Thyroid gland (tissue), 4 donors: ENCODE measurements around the gene DCHS1. TPM values are rescaled to one million over a fixed set of nuclear protein-coding genes. Genes with fewer than 3 reads are reported as not detected.

ENCODE experiments used
- DNase-seq, 2 donors: peaks; one replicate each; pipeline ENCODE4 v3.0.0-alpha.2; 2019
- H3K27ac ChIP-seq, 3 donors: fragments of 200-600 bp; sonication (generic); 1 replicate in 2 of 3; 2 replicates in 1 of 3; pipeline ENCODE4 v1.5.1; 2016 to 2019; ENCODE audit warnings: mild to moderate bottlenecking in 1 of 3, moderate library complexity in 1 of 3
- H3K27me3 ChIP-seq: fragments of 200-600 bp; sonication (generic); one replicate; pipeline ENCODE4 v1.5.1; 2019
- H3K36me3 ChIP-seq, 2 donors: fragments of 200-600 bp; sonication (generic); one replicate each; pipeline ENCODE4 v1.5.1; 2016 to 2019
- H3K4me1 ChIP-seq, 2 donors: fragments of 200-600 bp; sonication (generic); one replicate each; pipeline ENCODE4 v1.5.1; 2017 to 2019
- H3K4me3 ChIP-seq, 3 donors: fragments of 200-600 bp; sonication (generic); replicated peaks in 1 of 3; 1 replicate in 2 of 3; 2 replicates in 1 of 3; pipeline ENCODE4 v1.5.1; 2016; ENCODE audit warnings: mild to moderate bottlenecking in 1 of 3
- H3K9me3 ChIP-seq: fragments of 200-600 bp; sonication (generic); one replicate; pipeline ENCODE4 v1.5.1; 2017
- CTCF ChIP-seq, 6 experiments: fragments of 200-600 bp in 3 of 6; fragments of 450-650 bp in 3 of 6; sonication (generic) in 3 of 6; IDR thresholded peaks; one replicate each; pipeline ENCODE4 v1.5.1; 2016 to 2019; ENCODE audit warnings: antibody characterized with exemption in 6 of 6, mild to moderate bottlenecking in 2 of 6, inconsistent platforms in 1 of 6, moderate library complexity in 1 of 6
- POLR2A ChIP-seq, 2 donors: fragments of 450-650 bp; IDR thresholded peaks; one replicate each; pipeline ENCODE4 v1.6.1; 2017; ENCODE audit warnings: antibody characterized with exemption in 2 of 2, mild to moderate bottlenecking in 2 of 2, moderate library complexity in 1 of 2
- WGBS, 2 donors: methylation state at CpG; one replicate each; pipeline ENCODE4 v1.1.5; 2017; 5-methylcytosine and 5-hydroxymethylcytosine counted together
- intact Hi-C: fragments of 100-400 bp; cut with DNase I; formaldehyde crosslinking; loops from one replicate; pipeline ENCODE4 v1.15.1; 2023
- total RNA-seq, 4 donors: library from RNA; depleted of rRNA; stranded (reverse); fragments of >200 nt; gene quantifications; one replicate each; pipeline ENCODE4 v1.2.3, GENCODE V29; 2016

Gene DCHS1
- total RNA-seq, 4 donors from 2014 or later, result 5.6 to 14.4 (median 9.6) TPM

- H3K27me3 ChIP-seq, result no peaks in the 10 kb centered on the region
- TF ChIP-seq CTCF (IDR thresholded peaks at IDR 0.05) (no peak), POLR2A (IDR thresholded peaks at IDR 0.05) (no peak)
- peaks cover 0 to 10% of the 10 kb centered on the region in 2 donors for H3K4me1 ChIP-seq
- H3K27ac ChIP-seq, result no peak overlapping the region
- no peaks in the 10 kb centered on the region for H3K9me3 ChIP-seq
- intact Hi-C loops, result no loop called here
- DNase-seq, result peak in 1 of 2 donors; percentile 34
- H3K4me3 ChIP-seq, result peak overlapping the region in 1 of 3 donors; percentile 24
- peaks cover 0 to 3% of the 10 kb centered on the region in 2 donors for H3K36me3 ChIP-seq
- WGBS, 2 donors, result 65 to 78% methylated on average over 41 to 68 of the region's 102 CpGs
Observed at GRCh38 chr11:6629892-6630631, 25.5 kb downstream of the DCHS1 start.

DNA sequence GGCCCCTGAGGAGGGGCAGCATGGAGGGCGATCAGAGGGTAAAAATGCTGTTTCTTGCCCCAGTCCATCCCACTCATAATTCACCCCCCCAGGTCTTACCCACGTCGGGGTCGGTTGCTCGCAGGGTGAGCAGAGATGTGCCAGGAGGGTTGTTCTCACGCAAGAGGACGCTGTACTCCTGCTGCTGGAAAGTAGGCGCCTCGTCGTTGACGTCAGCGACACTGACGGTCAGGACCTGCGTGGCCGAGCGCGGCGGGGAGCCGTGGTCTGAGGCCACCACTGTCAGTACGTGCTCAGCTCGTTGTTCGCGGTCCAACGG, 26.1 kb downstream of the DCHS1 start:
- Histone ChIP-seq H3K4me3 (no peak overlapping the region), H3K27ac (no peak overlapping the region), H3K4me1 (peaks cover 0 to 7% of the 10 kb centered on the region in 2 donors), H3K9me3 (no peaks in the 10 kb centered on the region), H3K36me3 (peaks cover 0 to 3% of the 10 kb centered on the region in 2 donors), H3K27me3 (no peaks in the 10 kb centered on the region)
- no peak for TF ChIP-seq CTCF (IDR thresholded peaks at IDR 0.05)
- TF ChIP-seq POLR2A (IDR thresholded peaks at IDR 0.05), result no peak
- DNase-seq, result no peak
- intact Hi-C loops, result no loop called here
- 90 to 92% methylated on average over 24 of the region's 24 CpGs for WGBS, 2 donors

DNA sequence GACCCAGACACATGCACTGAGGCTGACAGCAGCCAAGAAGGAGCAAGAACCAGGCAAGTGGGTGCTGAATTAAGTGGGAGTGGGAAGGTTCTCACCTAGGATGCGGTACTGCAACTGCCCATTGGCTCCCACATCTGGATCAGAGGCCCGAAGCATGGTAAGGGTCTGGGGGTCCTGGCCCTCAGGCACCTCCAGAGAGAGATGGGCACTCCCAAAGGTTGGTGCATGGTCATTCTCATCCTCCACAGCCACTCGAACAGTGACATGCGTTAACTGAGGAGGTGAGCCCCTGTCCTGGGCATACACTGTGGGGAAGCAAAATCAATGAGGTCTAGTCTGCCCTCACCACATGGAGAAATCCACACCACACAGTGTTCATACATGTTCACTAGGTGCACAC, 27.1 kb downstream of the DCHS1 start:
- Histone ChIP-seq H3K4me3 (no peak overlapping the region), H3K27me3 (no peaks in the 10 kb centered on the region), H3K27ac (no peak overlapping the region), H3K4me1 (peaks cover 0 to 7% of the 10 kb centered on the region in 2 donors), H3K36me3 (peaks cover 0 to 3% of the 10 kb centered on the region in 2 donors), H3K9me3 (no peaks in the 10 kb centered on the region)
- TF ChIP-seq CTCF (IDR thresholded peaks at IDR 0.05), result no peak
- no peak for TF ChIP-seq POLR2A (IDR thresholded peaks at IDR 0.05)
- WGBS, 2 donors, result 86 to 100% methylated on average over 4 of the region's 4 CpGs
- DNase-seq, result no peak
- intact Hi-C loops, result no loop called here

DNA sequence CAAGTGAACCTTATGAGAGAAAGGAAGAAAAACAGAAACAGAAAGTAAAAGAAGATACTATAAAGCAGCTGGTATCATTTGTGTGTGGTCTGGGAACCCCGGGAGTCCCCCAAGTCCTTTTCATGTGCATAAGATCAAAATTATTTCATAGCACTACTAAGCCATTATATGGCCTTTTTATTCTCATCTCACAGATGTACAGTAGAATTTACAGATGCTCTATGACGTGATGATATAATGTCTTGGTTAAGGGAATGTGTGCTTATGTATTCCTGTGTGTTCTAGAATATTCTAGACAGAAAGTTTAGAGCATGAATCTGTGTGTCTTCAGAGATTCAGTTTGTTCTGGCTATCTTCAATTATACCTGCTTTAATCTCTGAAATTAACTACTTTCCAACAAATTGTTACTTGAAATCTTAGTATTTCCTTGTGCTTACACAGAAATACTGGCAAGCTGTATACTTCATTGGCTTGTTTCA, 27.8 kb downstream of the DCHS1 start:
- no peak overlapping the region for H3K27ac ChIP-seq
- TF ChIP-seq CTCF (IDR thresholded peaks at IDR 0.05) (no peak), POLR2A (IDR thresholded peaks at IDR 0.05) (no peak)
- intact Hi-C loops, result no loop called here
- H3K4me1 ChIP-seq, result peaks cover 0 to 7% of the 10 kb centered on the region in 2 donors
- 83 to 88% methylated on average over 2 of the region's 2 CpGs for WGBS, 2 donors
- no peak for DNase-seq
- peaks cover 0 to 3% of the 10 kb centered on the region in 2 donors for H3K36me3 ChIP-seq
- no peaks in the 10 kb centered on the region for H3K9me3 ChIP-seq
- no peak overlapping the region for H3K4me3 ChIP-seq
- H3K27me3 ChIP-seq, result no peaks in the 10 kb centered on the region

DNA sequence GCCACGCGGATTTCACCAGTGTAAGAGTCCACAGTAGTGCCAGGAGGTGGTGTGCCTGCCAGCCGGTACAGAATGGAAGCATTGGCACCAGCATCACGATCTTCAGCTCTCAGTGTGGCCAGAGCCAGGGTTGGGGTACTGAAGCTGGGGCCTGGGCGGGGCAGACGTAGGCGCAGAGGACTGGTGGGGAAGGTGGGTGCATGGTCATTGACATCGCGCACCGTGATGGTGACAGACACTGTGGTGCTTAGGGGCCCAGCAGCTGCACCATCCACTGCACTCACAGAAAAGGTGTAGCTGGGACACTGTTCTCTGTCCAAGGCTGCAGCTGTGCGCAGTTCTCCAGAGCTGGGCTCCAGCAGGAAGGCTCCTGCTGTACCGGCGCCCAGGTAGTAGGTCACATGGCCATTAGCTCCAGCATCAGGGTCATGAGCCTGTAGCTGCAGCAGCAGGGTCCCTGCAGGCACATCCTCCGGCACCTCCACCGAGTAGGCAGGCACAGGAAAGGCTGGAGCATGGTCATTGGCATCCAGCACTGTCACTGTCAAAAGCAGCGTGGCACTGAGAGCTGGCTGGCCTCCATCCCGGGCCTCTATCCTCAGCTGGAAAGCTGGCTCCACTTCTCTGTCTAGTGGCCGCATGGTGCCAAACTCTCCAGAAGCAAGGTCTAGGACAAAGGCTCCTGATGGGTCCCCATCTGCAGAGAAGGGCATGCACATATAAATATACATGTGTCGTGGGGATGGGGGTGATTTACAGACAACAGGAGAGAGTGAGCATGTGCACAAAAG, 28.4 kb downstream of the DCHS1 start:
- WGBS, 2 donors, result 69 to 80% methylated on average over 4 to 12 of the region's 19 CpGs
- Histone ChIP-seq H3K27ac (no peak overlapping the region), H3K27me3 (no peaks in the 10 kb centered on the region), H3K4me1 (peaks cover 0 to 7% of the 10 kb centered on the region in 2 donors), H3K9me3 (no peaks in the 10 kb centered on the region), H3K4me3 (no peak overlapping the region), H3K36me3 (peaks cover 0 to 3% of the 10 kb centered on the region in 2 donors)
- TF ChIP-seq POLR2A (IDR thresholded peaks at IDR 0.05), result no peak
- no peak for TF ChIP-seq CTCF (IDR thresholded peaks at IDR 0.05)
- DNase-seq, result no peak
- intact Hi-C loops, result no loop called here
